ENCODE data around the gene REG4.

DNA sequence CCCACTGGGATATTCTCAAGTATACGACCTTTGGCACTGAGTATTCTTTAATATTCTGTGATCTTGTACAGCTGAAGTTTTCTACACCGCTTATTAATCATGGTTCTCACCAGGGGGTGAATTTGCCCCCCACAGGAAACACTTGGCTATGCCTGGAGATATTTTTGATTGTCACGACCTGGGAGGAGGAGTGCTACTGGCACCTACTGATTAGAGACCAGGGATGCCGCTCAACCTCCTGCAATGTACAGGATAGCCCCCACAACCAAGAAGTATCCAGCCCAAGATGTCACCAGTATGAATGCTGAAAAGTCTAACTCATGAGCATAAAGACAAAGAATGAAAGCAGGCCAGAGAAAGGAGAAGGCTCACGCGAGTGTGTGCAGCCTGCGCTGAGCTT is 13.7 kb downstream of the REG4 start:
- no peak for TF ChIP-seq CTCF (IDR thresholded peaks at IDR 0.05; ENCODE audit: insufficient read depth, low read length)
- no peak for TF ChIP-seq POLR2AphosphoS5 (IDR thresholded peaks at IDR 0.05; ENCODE audit: low read depth)
- TF ChIP-seq GABPA (IDR thresholded peaks at IDR 0.05; ENCODE audit: low read depth), result no peak
- TF ChIP-seq REST (IDR thresholded peaks at IDR 0.05; ENCODE audit: insufficient replicate concordance, low read depth), result no peak
- TF ChIP-seq SPI1 (IDR thresholded peaks at IDR 0.05; ENCODE audit: borderline replicate concordance, low read depth), result no peak

Data from HL-60 (cell line).